K562 (cell line): Measurements from ENCODE around the gene MT1A. TPM values are rescaled to one million over a fixed set of nuclear protein-coding genes. Genes with fewer than 3 reads are reported as not detected.
"Not testable (repeated sequence)": the region's sequence is repeated elsewhere in the genome, so short reads cannot be mapped to it uniquely, and the experiment has no call there.

Experiments used
- ATAC-seq: fragments of 200-7000 bp; cut with Tn5 transposase; 3 replicates; pipeline ENCODE4 v1.9.1; 2020; ENCODE audit warnings: moderate library complexity
- BruUV-seq: library from RNA; stranded (reverse); fragments of 400-500 nt; replicated peaks from 2 replicates; lab custom pipeline; 2021; lab: Mats Ljungman, UMichigan
- CTCF ChIA-PET: fragments of 300-600 bp; formaldehyde crosslinking; extraction: SDS; loops from one replicate; lab custom pipeline; 2021; ENCODE audit warnings: low intra/inter-chr PET ratio; lab: Yijun Ruan, JAX
- POLR2A ChIA-PET: fragments of 300-600, 350-650 bp; sonication (Branson Sonifier 250); formaldehyde crosslinking; extraction: SDS; loops from one replicate; lab custom pipeline; 2021; ENCODE audit warnings: antibody characterized with exemption, inconsistent platforms; lab: Yijun Ruan, JAX
- DNase-seq, 4 experiments: peaks; one replicate each; pipeline versions ENCODE4 v3.0.0 to v3.0.0-alpha.2; 2011 to 2018; ENCODE audit warnings: low spot score in 3 of 4, mixed read lengths in 3 of 4; ENCODE audit errors: extremely low read depth in 1 of 4
- FAIRE-seq: peaks from 2 replicates; lab custom pipeline; 2011; peaks lifted over from hg19 to GRCh38; lab: Jason Lieb, UNC
- H2AFZ ChIP-seq: 2 replicates; pipeline ENCODE4 v1.6.0; 2011; ENCODE audit warnings: low read depth, low read length, control low read depth, inconsistent platforms
- H3K27ac ChIP-seq: fragments of 200-600 bp; 3 replicates; pipeline ENCODE4 v1.8.0; 2011; ENCODE audit warnings: low read depth, mild to moderate bottlenecking, control low read depth, inconsistent platforms, low read length, moderate library complexity, mixed read lengths; ENCODE audit errors: extremely low read depth
- H3K27me3 ChIP-seq, 2 experiments: fragments of 300-600 bp in 1 of 2; 2 replicates in 1 of 2; 3 replicates in 1 of 2; pipeline versions ENCODE4 v1.6.0 to v1.8.0; 2011; ENCODE audit warnings: inconsistent platforms in 2 of 2, low read length in 2 of 2, mild to moderate bottlenecking in 1 of 2, mixed read lengths in 1 of 2, moderate library complexity in 1 of 2; ENCODE audit not compliant: control insufficient read depth in 2 of 2, insufficient read depth in 2 of 2
- H3K36me3 ChIP-seq: fragments of 300-600 bp; 3 replicates; pipeline ENCODE4 v1.8.0; 2011; ENCODE audit warnings: mild to moderate bottlenecking, low read length, inconsistent platforms; ENCODE audit not compliant: control insufficient read depth, insufficient read depth
- H3K4me1 ChIP-seq, 2 experiments: fragments of 200-600 bp in 1 of 2; replicated peaks in 1 of 2; 2 replicates in 1 of 2; 3 replicates in 1 of 2; pipeline versions ENCODE4 v1.5.1 to v1.8.0; 2011; ENCODE audit warnings: inconsistent platforms in 2 of 2, low read length in 2 of 2, mild to moderate bottlenecking in 1 of 2, mixed read lengths in 1 of 2, moderate library complexity in 1 of 2; ENCODE audit not compliant: control insufficient read depth in 2 of 2, insufficient read depth in 2 of 2
- H3K4me2 ChIP-seq: 2 replicates; pipeline ENCODE4 v1.6.1; 2011; ENCODE audit warnings: low read length, control low read depth, inconsistent platforms, mixed read lengths; ENCODE audit not compliant: insufficient read depth
- H3K4me3 ChIP-seq: fragments of 200-600 bp; sonication (generic), shearing (Covaris generic); 2 replicates; pipeline ENCODE4 v1.5.1; 2016; ENCODE audit warnings: control low read depth, inconsistent platforms
- H3K79me2 ChIP-seq: fragments of 200-600 bp; 3 replicates; pipeline ENCODE4 v1.8.0; 2011; ENCODE audit warnings: low read length, inconsistent platforms; ENCODE audit not compliant: control insufficient read depth, insufficient read depth
- H3K9ac ChIP-seq, 2 experiments: 2 replicates each; pipeline versions ENCODE4 v1.6.0 to v1.6.1; 2011; ENCODE audit warnings: low read depth in 2 of 2, low read length in 2 of 2, control low read depth in 1 of 2, inconsistent platforms in 1 of 2, mild to moderate bottlenecking in 1 of 2, mixed read lengths in 1 of 2; ENCODE audit not compliant: insufficient read depth in 1 of 2
- H3K9me1 ChIP-seq: one replicate; pipeline ENCODE4 v1.6.0; 2011; ENCODE audit warnings: inconsistent platforms, mild to moderate bottlenecking, low read length, moderate library complexity; ENCODE audit not compliant: control insufficient read depth, insufficient read depth
- H3K9me3 ChIP-seq: replicated peaks from 2 replicates; pipeline ENCODE4 v1.5.1; 2011; ENCODE audit warnings: low read depth, low read length, inconsistent platforms; ENCODE audit not compliant: control insufficient read depth, insufficient read depth
- H4K20me1 ChIP-seq: replicated peaks from 2 replicates; pipeline ENCODE4 v1.6.1; 2011; ENCODE audit warnings: low read length, inconsistent platforms, mixed read lengths; ENCODE audit not compliant: control insufficient read depth, insufficient read depth
- CEBPG ChIP-seq, 3 experiments: fragments of 200-800 bp in 1 of 3; sonication (Bioruptor generic) in 1 of 3; sonication (generic) in 1 of 3; formaldehyde crosslinking in 1 of 3; IDR thresholded peaks in 2 of 3; conservative IDR thresholded peaks in 1 of 3; 2 replicates each; pipeline versions ENCODE4 v1.6.1 to v1.8.0; 2016 to 2022; ENCODE audit warnings: missing compliant biosample characterization in 2 of 3, missing genetic modification characterization in 2 of 3, mild to moderate bottlenecking in 1 of 3, missing genetic modification reagents in 1 of 3
- MAFK ChIP-seq: IDR thresholded peaks from 2 replicates; pipeline ENCODE4 v1.6.1; 2011; ENCODE audit warnings: low read length, improper control_type of control experiment
- WGBS: fragments of 100-300 bp; shearing (Covaris generic); methylation state at CpG from one replicate; pipeline ENCODE4 v1.1.6; 2016; ENCODE audit warnings: low coverage, mixed read lengths; ENCODE audit not compliant: insufficient coverage; ENCODE audit errors: missing lambda C conversion rate; 5-methylcytosine and 5-hydroxymethylcytosine counted together
- in situ Hi-C: fragments of 300-500 bp; cut with MboI; formaldehyde crosslinking; loops from 4 replicates; pipeline ENCODE4 v1.15.0; 2018; ENCODE audit warnings: inconsistent platforms, mixed read lengths
- intact Hi-C: fragments of 100-400 bp; cut with micrococcal nuclease; formaldehyde crosslinking; loops from 2 replicates; pipeline ENCODE4 v1.14.2; 2022
- polyA plus RNA-seq, 8 experiments: library from polyadenylated mRNA; depleted of rRNA in 4 of 8; stranded (reverse) in 5 of 8; unstranded in 3 of 8; fragments of >200 nt; fragmentation: Nextera tagmentation in 2 of 8; fragmentation: Illumina TruSeq in 1 of 8; extraction: Ambion mirVana in 2 of 8; extraction: Trizol in 1 of 8; gene quantifications; 2 replicates each; pipeline versions ENCODE4 v1.2.1 to v1.2.3, GENCODE V29; 2011 to 2014; ENCODE audit warnings: inconsistent platforms in 1 of 8, missing spikeins in 1 of 8
- total RNA-seq, 7 experiments: library from RNA; depleted of rRNA in 6 of 7; stranded (reverse); fragments of >200 nt in 6 of 7; fragmentation: Illumina TruSeq in 2 of 7; extraction: Trizol in 2 of 7; gene quantifications; 2 replicates each; pipeline versions ENCODE4 v1.2.1 to v1.2.3, GENCODE V29; 2011 to 2021; ENCODE audit warnings: low replicate concordance in 1 of 7

The MT1A gene
- total and polyA plus RNA-seq, 9 of the 15 experiments (the other 6 are each of a cell fraction or from before 2014, with no cell fraction given), result 0.23 TPM; not detected in 8

DNA sequence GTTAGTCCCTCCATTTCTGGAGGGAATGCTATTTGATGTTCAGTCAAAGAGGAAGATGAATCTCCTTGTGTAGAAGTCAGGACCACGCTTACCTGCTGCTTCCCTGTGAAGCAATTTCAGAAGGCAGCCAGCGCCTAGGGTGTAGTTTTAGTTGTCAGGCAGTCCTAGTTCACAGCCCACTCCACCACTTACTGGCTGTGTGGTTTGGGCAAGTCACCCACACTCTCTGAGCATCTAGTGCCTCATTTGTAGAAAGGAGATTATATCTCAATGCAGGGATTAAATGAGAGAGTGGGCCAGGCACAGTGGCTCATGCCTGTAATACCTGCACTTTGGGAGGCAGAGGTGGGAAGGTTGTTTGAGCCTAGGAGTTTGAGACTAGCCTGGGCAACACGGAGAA, 33.7 kb downstream of the MT1A start:
- not testable (repeated sequence) for FAIRE-seq
- 0% methylated on average over 3 of the region's 3 CpGs for WGBS

DNA sequence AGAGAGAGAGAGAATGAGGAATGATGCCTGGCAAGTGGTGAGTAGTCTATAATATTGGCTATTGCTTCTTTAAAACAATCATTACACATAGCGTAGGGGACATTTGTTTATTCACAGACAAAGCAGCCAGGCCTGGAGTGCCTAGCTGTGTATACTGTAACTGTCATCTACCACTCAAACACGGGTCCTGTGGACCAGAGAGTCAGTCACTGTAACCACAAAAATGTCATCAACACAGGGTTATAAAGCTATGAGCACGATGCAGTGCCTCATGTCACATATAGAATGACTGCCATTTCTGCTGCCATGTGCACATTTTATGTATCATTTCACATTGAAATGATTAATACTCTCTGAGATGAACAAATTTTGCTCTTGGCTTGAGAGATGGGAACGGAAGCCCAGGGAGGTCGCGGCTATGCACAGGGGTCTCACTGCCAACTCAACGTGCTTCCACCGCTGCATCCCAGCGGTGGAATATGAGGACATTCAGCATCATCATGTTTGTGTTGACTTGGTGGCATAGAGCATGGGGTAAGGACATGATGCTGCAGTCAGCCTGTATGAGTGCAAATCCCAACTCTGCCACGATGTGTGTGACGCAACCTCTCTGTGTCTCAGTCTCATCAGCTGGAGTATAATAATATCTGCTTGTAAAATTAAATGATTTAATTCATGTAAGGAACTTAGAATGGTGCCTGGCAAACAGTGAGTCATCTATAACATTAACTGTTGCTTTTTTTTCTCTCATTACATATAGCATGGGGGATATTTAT, 34.5 kb downstream of the MT1A start:
- no peak for FAIRE-seq
- DNase-seq, result no peak
- Histone ChIP-seq H3K36me3 (no peaks in the 10 kb centered on the region), H3K9me1 (no peaks in the 10 kb centered on the region), H3K9me3 (no peaks in the 10 kb centered on the region), H3K4me1 (peaks cover 0 to 11% of the 10 kb centered on the region in 2 experiments; a peak in 1 of 5 replicates), H3K4me3 (no peak overlapping the region), H3K27ac (no peak overlapping the region), H3K4me2 (no peak overlapping the region), H4K20me1 (peaks cover 9% of the 10 kb centered on the region; the same call in 1 of the 2 replicates), H2AFZ (no peak overlapping the region), H3K27me3 (peaks cover 40 to 59% of the 10 kb centered on the region in 2 experiments), H3K79me2 (no peaks in the 10 kb centered on the region), H3K9ac (no peak overlapping the region)
- WGBS, result 19% methylated on average over 11 of the region's 11 CpGs
- in situ Hi-C loops, result no loop called here
- intact Hi-C loops, result no loop called here
- TF ChIP-seq CEBPG (CRISPR knock-in tag; IDR thresholded peaks at IDR 0.05), result no peak
- 0 out of 4 replicates have a peak, but pooled peaks of 1 of the 2 experiments have one; percentile 10 for TF ChIP-seq CEBPG (tag; conservative IDR thresholded peaks at IDR 0.05 in 1 of 2, IDR thresholded peaks at IDR 0.05 in 1 of 2)
- no peak for TF ChIP-seq MAFK
- no peak for ATAC-seq
- CTCF ChIA-PET, result interaction anchor here (1.3 to 1.9 kb wide), 3 partner anchors 29 to 159 kb away, joined by 4 to 17 read pairs (median 11); no protein-coding TSS in a partner anchor
- POLR2A ChIA-PET, result interaction anchor here (0.6 to 0.7 kb wide), 3 partner anchors 11 to 264 kb away, joined by 3 to 6 read pairs (median 4); no protein-coding TSS in a partner anchor
- BruUV-seq, result no TSS peak

More for the DNA sequence above, 33.7 kb downstream of the MT1A start:
- POLR2A ChIA-PET, result interaction anchor here (0.7 kb wide), 1 partner anchor 84 kb away, joined by 3 read pairs; no protein-coding TSS in a partner anchor
- H3K9me1 ChIP-seq, intact Hi-C loops, H3K79me2 ChIP-seq, H3K36me3 ChIP-seq, H4K20me1 ChIP-seq, H3K4me3 ChIP-seq, DNase-seq, H3K9me3 ChIP-seq, H3K9ac ChIP-seq, H3K4me2 ChIP-seq, ATAC-seq, H3K27ac ChIP-seq, in situ Hi-C loops, CTCF ChIA-PET, BruUV-seq, H2AFZ ChIP-seq: not testable (repeated sequence)
- H3K4me1 ChIP-seq, result peaks cover 0 to 11% of the 10 kb centered on the region in 2 experiments; a peak in 1 of 5 replicates
- peaks cover 46 to 63% of the 10 kb centered on the region in 2 experiments for H3K27me3 ChIP-seq
